H1 (cell line): ENCODE results near the gene NHS. TPM values are rescaled to one million over a fixed set of nuclear protein-coding genes. Genes with fewer than 3 reads are reported as not detected.

Source experiments
- NANOG ChIP-seq: IDR thresholded peaks from 2 replicates; pipeline ENCODE4 v1.6.1; 2011; ENCODE audit warnings: low read length, low read depth, mild to moderate bottlenecking, inconsistent platforms; ENCODE audit not compliant: insufficient read depth, poor library complexity, severe bottlenecking
- POLR2AphosphoS5 ChIP-seq: IDR thresholded peaks from 2 replicates; pipeline ENCODE4 v1.6.1; 2011; ENCODE audit warnings: low read depth, low read length
- RXRA ChIP-seq: IDR thresholded peaks from 2 replicates; pipeline ENCODE4 v1.6.1; 2011; ENCODE audit warnings: low read depth, mild to moderate bottlenecking, low read length, moderate library complexity; ENCODE audit not compliant: insufficient read depth
- SAP30 ChIP-seq: fragments of 300-600 bp; sonication (generic); IDR thresholded peaks from 2 replicates; pipeline ENCODE4 v1.7.1; 2012; ENCODE audit warnings: low read length, moderate library complexity, mild to moderate bottlenecking, inconsistent platforms; ENCODE audit not compliant: insufficient read depth, insufficient replicate concordance
- polyA plus RNA-seq, 7 experiments: library from polyadenylated mRNA; depleted of rRNA in 3 of 7; stranded (reverse) in 5 of 7; unstranded in 2 of 7; fragments of >200 nt in 5 of 7; fragments of 200-250 nt in 2 of 7; gene quantifications; 1 replicate in 5 of 7; 2 replicates in 1 of 7; 4 replicates in 1 of 7; pipeline versions ENCODE4 v1.2.1 to v1.2.3, GENCODE V29; 2011 to 2013; ENCODE audit warnings: missing spikeins in 2 of 7, mixed read lengths in 2 of 7
- total RNA-seq: library from RNA; stranded (reverse); fragmentation: NEBNext Ultra II Directional; extraction: Animal tissue kit (Norgen Biotek cat#: 25700); gene quantifications from 2 replicates; pipeline ENCODE4 v1.2.1, GENCODE V29; 2021

NHS gene
- total and polyA plus RNA-seq, 2 of the 8 experiments (the other 6 are each of a cell fraction or from before 2014, with no cell fraction given): 2.2 to 6.7 TPM

- no peak for TF ChIP-seq POLR2AphosphoS5
- no peak for TF ChIP-seq NANOG
- TF ChIP-seq SAP30: no peak
- no peak for TF ChIP-seq RXRA
Observed at GRCh38 chrX:17328837-17329236, 46.2 kb upstream of the NHS start (continued).
